Hindlimb muscle (tissue), 1 donor: ENCODE measurements around the gene E2F6. TPM values are rescaled to one million over a fixed set of nuclear protein-coding genes. Genes with fewer than 3 reads are reported as not detected.

Experiments
- polyA plus RNA-seq: library from polyadenylated mRNA; unstranded; fragments of 120-200 nt; gene quantifications from one replicate; pipeline ENCODE4 v1.2.1, GENCODE V29; 2013; ENCODE audit not compliant: insufficient read length

Gene E2F6
- polyA plus RNA-seq, 1 donor: 18.8 TPM

Other genes with a start within 250 kb of the E2F6 start
- gene ROCK2, start 121.5 kb downstream of the E2F6 start, polyA plus RNA-seq: 39.7 TPM
- gene GREB1, start 67.9 kb upstream of the E2F6 start, polyA plus RNA-seq: 13.8 TPM
- not detected for gene NTSR2, start 204.0 kb upstream of the E2F6 start, polyA plus RNA-seq